ENCODE measurements around the gene HNRNPF. TPM values are rescaled to one million over a fixed set of nuclear protein-coding genes. Genes with fewer than 3 reads are reported as not detected.
A peak's percentile ranks its signal among the peaks of the same experiment; 100 is the strongest.
"Not testable (repeated sequence)": the region's sequence is repeated elsewhere in the genome, so short reads cannot be mapped to it uniquely, and the experiment has no call there.

The HNRNPF gene, protein sequence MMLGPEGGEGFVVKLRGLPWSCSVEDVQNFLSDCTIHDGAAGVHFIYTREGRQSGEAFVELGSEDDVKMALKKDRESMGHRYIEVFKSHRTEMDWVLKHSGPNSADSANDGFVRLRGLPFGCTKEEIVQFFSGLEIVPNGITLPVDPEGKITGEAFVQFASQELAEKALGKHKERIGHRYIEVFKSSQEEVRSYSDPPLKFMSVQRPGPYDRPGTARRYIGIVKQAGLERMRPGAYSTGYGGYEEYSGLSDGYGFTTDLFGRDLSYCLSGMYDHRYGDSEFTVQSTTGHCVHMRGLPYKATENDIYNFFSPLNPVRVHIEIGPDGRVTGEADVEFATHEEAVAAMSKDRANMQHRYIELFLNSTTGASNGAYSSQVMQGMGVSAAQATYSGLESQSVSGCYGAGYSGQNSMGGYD
- 100 to 1,000 TPM; 412 to 475 TPM for total RNA-seq

DNA sequence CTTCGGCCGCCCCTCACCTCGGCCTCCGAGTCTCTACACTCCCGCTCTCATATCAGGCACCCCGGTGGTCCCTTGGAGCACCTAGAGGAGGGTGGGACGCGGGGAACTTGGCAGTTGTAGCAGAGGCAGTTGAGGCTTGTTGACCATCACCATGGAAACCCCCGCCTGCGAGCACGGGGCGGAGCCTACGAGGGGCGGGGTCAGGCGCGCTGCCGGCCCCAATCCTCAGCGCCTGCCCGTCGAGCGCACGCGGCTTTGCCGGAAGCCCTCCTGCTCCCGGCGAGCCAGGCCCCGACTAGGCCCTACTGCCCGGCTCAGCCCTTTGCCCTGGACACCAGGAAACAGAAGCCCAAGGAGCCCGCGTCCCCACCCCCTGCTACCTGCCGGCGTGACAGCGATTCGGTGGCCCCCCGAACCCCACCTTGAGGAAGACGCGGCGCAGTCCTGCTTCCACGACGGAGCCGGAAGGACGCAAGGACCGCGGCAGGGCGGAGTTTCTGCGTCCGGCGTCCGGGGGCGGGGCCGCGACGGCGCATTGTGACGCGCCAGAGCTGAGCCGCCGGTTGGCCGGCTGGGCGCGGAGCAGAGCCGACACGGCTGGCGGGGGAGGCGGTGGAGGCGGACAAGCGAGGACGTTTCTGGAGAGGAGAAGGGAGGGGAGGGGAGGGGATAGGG is at the start of gene HNRNPF:
TSS of gene HNRNPF (minus strand) at position 477 of the 675 bp plus-strand sequence. CDS start 21,302 bp downstream, outside the sequence.
- Mint-ChIP-seq H3K4me1 (ENCODE audit: low read depth) (peaks cover 34% of the 10 kb centered on the region), H3K9me3 (no peaks in the 10 kb centered on the region), H3K4me3 (peak within 1 kb of the TSS; percentile 94 to 100), H3K36me3 (ENCODE audit: insufficient read depth in 2 of 2) (peaks cover 11 to 27% of the 10 kb centered on the region in 2 donors), H3K27me3 (ENCODE audit: low read depth) (no peaks in the 10 kb centered on the region), H3K27ac (peak within 1 kb of the TSS; percentile 94)
- peak; percentile 79 for ATAC-seq (replicated peaks in 1 of 2)
- DNase-seq, result peak; percentile 96 to 98

DNA sequence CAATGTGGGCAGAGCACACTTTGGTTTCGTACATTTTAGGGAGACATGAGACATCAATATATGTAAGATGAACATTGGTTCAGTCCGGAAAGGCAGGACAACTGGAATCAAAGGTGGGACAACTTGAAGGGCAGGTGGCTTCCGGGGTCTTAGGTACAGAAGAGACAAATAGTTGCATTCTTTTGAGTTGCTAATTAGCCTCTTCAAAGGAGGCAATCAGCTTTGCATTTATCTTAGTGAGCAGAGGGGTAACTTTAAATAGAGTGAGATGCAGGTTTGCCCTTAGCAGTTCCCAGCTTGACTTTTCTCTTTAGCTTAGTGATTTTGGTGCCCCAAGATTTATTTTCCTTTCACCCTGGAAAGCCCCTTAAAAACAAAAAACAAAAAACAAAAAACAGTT is 49.2 kb upstream of the HNRNPF start:
- Mint-ChIP-seq H3K4me1 (ENCODE audit: low read depth) (peaks cover 44% of the 10 kb centered on the region), H3K4me3 (no peak overlapping the region), H3K9me3 (no peaks in the 10 kb centered on the region), H3K27me3 (ENCODE audit: low read depth) (no peaks in the 10 kb centered on the region), H3K36me3 (ENCODE audit: insufficient read depth in 2 of 2) (peaks cover 3 to 5% of the 10 kb centered on the region in 2 donors), H3K27ac (peak overlapping the region; percentile 59)
- DNase-seq, result no peak
- ATAC-seq (replicated peaks in 1 of 2), result no peak

DNA sequence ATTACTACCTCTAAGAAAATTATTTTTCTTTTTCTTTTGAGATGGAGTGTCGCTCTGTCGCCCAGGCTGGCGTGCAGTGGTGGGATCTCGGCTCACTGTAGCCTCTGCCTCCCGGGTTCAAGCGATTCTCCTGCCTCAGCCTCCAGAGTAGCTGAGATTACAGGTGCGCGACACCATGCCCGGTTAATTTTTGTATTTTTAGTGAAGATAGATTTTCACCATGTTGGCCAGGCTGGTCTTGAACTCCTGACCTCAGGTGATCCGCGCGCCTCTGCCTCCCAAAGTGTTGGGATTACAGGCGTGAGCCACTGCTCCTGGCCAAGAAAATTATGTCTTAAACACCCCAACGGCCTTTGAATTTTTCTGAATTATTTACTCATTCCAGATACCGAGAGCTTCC is 47.6 kb upstream of the HNRNPF start:
- not testable (repeated sequence) for H3K27me3 Mint-ChIP-seq (ENCODE audit: low read depth); H3K9me3 Mint-ChIP-seq; DNase-seq; ATAC-seq (replicated peaks in 1 of 2); H3K36me3 Mint-ChIP-seq (ENCODE audit: insufficient read depth in 2 of 2)
- peak overlapping the region; percentile 89 to 94 for H3K4me3 Mint-ChIP-seq
- H3K4me1 Mint-ChIP-seq (ENCODE audit: low read depth), result peaks cover 55% of the 10 kb centered on the region
- peak overlapping the region; percentile 96 for H3K27ac Mint-ChIP-seq

DNA sequence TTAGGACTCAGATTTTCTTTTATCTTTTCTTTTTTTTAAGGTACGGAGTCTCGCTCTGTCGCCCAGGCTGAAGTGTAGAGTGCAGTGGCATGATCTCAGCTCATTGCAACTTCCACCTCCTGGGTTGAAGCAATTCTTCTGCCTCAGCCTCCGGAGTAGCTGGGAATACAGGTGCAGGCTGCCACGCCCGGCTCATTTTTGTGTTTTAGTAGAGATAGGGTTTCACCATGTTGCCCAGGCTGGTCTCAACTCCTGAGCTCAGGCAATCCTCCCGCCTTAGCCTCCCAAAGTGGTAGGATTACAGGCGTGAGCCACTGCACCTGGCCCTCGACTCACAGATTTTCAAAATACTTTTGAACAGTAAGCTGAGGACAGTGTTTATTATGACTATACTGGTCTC is 45.0 kb upstream of the HNRNPF start:
- H3K9me3 Mint-ChIP-seq; DNase-seq; H3K36me3 Mint-ChIP-seq (ENCODE audit: insufficient read depth in 2 of 2); ATAC-seq (replicated peaks in 1 of 2); H3K27me3 Mint-ChIP-seq (ENCODE audit: low read depth): not testable (repeated sequence)
- peak overlapping the region; percentile 97 for H3K27ac Mint-ChIP-seq
- H3K4me3 Mint-ChIP-seq, result peak overlapping the region; percentile 89 to 94
- H3K4me1 Mint-ChIP-seq (ENCODE audit: low read depth), result peaks cover 56% of the 10 kb centered on the region

DNA sequence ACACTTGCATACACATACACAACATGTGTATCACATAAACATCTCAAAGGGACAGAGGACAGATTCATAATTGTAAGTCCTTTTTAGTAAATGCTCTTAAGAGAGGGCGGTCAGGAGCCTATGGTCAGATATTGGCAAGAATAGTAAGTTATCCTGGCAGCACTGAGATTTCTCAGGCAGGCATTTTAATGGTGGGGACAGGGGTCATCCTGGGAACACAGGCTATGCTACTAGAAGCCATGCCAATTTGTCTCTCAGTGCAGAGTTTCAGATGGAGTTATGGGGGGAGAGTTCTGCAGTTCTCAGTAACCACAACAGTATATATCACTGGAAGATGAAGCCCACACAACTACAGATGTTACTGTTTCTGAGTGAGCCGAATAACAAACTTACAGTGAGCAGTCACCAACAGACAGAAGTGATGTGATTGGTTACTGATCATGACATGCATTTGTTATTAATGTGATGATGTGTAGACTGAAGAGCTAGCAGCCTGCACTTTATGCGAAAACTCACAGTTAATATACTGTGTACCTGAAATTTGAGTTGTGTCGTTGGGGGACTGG is 44.4 kb upstream of the HNRNPF start:
- Mint-ChIP-seq H3K4me1 (ENCODE audit: low read depth) (peaks cover 55% of the 10 kb centered on the region), H3K4me3 (peak overlapping the region; percentile 76 to 89), H3K9me3 (no peaks in the 10 kb centered on the region), H3K27ac (peak overlapping the region; percentile 98), H3K36me3 (ENCODE audit: insufficient read depth in 2 of 2) (peaks cover 3 to 5% of the 10 kb centered on the region in 2 donors), H3K27me3 (ENCODE audit: low read depth) (no peaks in the 10 kb centered on the region)
- ATAC-seq (replicated peaks in 1 of 2) (peak; percentile 51 to 52), DNase-seq (peak; percentile 13 to 27)

DNA sequence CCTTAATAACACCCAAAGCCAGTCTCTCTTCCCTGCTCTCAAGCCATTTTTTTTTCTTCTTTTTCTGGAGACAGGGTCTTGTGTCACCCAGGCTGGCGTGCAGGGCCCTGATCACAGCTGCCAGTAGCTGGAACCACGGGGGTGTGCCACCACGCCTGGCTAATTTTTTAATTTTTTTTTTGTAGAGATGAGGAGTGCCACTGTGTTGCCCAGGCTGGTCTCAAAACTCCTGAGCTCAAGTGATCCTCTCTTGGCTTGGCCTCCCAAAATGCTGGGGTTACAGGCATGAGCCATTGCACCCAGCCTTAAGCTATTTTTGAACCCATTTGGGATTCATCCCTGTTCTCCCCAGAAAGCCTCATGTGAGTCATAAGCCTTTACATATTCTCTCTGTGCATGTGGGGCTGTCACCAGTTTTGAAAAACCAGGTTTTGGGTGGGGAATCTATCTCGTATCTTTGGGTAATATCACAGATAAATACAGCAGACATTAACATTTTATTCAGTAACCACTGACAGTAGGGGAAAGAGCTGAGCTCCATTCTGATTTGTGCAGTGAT is 43.4 kb upstream of the HNRNPF start:
- peaks cover 3 to 5% of the 10 kb centered on the region in 2 donors for H3K36me3 Mint-ChIP-seq (ENCODE audit: insufficient read depth in 2 of 2)
- ATAC-seq (replicated peaks in 1 of 2) (no peak), DNase-seq (no peak)
- peaks cover 50% of the 10 kb centered on the region for H3K4me1 Mint-ChIP-seq (ENCODE audit: low read depth)
- H3K4me3 Mint-ChIP-seq, result peak overlapping the region; percentile 76 to 89
- no peaks in the 10 kb centered on the region for H3K9me3 Mint-ChIP-seq
- peak overlapping the region; percentile 98 for H3K27ac Mint-ChIP-seq
- no peaks in the 10 kb centered on the region for H3K27me3 Mint-ChIP-seq (ENCODE audit: low read depth)

DNA sequence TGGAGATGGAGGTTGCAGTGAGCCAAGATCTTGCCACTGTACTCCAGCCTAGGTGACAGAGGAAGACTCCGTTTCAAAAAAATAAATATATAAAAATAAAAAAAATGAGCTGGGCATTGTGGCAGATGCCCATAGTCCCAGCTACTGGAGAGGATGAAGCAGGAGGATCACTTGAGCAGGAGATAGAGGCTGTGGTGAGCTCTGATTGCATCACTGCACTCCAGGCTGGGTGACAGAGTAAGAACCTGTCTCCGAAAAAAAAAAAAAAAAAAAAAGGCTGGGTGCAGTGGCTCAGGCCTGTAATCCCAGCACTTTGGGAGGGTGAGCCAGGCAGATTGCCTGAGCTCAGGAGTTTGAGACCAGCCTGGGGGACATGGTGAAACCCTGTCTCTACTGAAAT is 39.8 kb upstream of the HNRNPF start:
- peaks cover 5 to 11% of the 10 kb centered on the region in 2 donors for H3K36me3 Mint-ChIP-seq (ENCODE audit: insufficient read depth in 2 of 2)
- peaks cover 23% of the 10 kb centered on the region for H3K4me1 Mint-ChIP-seq (ENCODE audit: low read depth)
- ATAC-seq (replicated peaks in 1 of 2), result no peak
- no peak overlapping the region for H3K4me3 Mint-ChIP-seq
- H3K27me3 Mint-ChIP-seq (ENCODE audit: low read depth), result no peaks in the 10 kb centered on the region
- peaks cover 0 to 2% of the 10 kb centered on the region in 2 donors for H3K9me3 Mint-ChIP-seq
- H3K27ac Mint-ChIP-seq, result no peak overlapping the region
- no peak for DNase-seq

DNA sequence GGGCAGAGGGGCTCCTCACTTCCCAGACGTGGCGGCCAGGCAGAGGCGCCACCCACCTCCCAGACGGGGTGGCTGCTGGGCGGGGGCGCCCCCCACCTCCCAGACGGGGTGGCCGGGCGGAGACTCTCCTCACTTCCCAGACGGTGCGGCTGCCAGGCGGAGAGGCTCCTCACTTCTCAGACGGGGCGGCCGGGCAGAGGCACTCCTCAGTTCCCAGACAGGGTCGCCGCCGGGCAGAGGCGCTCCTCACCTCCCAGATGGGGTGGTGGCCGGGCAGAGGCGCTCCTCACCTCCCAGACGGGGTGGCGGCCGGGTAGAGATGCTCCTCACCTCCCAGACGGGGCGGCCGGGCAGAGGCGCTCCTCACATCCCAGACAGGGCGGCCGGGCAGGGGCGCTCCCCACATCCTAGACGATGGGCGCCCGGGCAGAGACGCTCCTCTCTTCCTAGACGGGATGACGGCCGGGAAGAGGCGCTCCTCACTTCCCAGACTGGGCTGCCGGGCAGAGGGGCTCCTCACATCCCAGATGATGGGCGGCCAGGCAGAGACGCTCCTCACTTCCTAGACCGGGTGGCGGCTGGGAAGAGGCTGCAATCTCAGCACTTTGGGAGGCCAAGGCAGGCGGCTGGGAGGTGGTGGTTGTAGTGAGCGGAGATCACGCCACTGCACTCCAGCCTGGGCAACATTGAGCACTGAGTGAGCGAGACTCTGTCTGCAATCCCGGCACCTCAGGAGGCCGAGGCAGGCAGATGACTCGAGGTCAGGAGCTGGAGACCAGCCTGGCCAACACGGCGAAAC is 37.4 kb upstream of the HNRNPF start:
- not testable (repeated sequence) for H3K27ac Mint-ChIP-seq; H3K9me3 Mint-ChIP-seq; H3K27me3 Mint-ChIP-seq (ENCODE audit: low read depth); H3K4me1 Mint-ChIP-seq (ENCODE audit: low read depth); ATAC-seq (replicated peaks in 1 of 2); DNase-seq; H3K4me3 Mint-ChIP-seq
- peaks cover 3 to 11% of the 10 kb centered on the region in 2 donors for H3K36me3 Mint-ChIP-seq (ENCODE audit: insufficient read depth in 2 of 2)

DNA sequence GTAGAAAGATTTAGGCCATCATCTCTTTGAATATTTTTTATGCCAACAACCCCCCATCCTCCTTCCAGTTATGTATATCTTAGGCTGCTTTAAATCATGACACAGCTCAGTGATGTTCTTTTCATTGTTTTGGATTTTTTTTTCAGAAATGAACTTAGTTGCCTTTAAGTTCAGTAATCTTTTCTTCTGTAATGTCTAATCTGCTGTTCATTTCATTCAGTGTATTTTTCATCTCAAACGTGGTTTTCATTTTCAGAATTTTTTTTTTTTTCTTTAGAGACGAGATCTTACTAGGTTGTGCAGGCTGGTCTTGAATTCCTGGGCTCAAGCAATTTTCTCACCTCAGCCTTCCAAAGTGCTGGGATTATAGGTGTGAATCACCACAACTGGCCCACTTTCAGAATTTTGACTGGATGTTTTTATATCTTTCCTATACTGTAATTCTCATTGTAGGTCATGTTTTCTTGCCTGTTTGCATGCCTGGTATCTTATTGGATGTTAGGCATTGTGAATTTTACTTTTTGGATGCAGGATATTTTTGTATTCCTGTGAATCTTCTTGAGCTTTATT is 36.0 kb upstream of the HNRNPF start:
- peak overlapping the region; percentile 54 for H3K27ac Mint-ChIP-seq
- H3K4me3 Mint-ChIP-seq, result peak overlapping the region in 1 of 2 donors; percentile 53
- DNase-seq, result no peak
- H3K4me1 Mint-ChIP-seq (ENCODE audit: low read depth), result no peaks in the 10 kb centered on the region
- no peak for ATAC-seq (replicated peaks in 1 of 2)
- H3K9me3 Mint-ChIP-seq, result peaks cover 0 to 2% of the 10 kb centered on the region in 2 donors
- H3K27me3 Mint-ChIP-seq (ENCODE audit: low read depth), result no peaks in the 10 kb centered on the region
- H3K36me3 Mint-ChIP-seq (ENCODE audit: insufficient read depth in 2 of 2), result peaks cover 3 to 11% of the 10 kb centered on the region in 2 donors

DNA sequence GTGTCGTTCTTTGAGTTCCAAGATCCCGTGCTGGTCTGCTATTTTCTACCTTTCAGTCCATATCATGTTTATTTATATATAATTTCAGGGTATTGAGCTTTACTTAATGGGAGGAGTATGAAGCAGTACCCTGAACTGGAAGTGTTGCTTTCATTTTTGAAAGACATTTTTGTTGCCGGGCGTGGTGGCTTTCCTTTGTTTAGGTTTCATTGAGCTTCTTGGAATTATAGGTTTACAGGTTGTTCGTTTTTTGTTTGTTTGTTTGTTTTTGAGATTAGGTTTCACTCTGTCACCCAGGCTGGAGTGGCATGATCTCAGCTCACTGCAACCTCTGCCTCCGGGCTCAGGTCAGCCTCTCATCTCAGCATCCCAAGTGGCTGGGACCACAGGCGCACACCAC is 35.3 kb upstream of the HNRNPF start:
- peaks cover 3 to 11% of the 10 kb centered on the region in 2 donors for H3K36me3 Mint-ChIP-seq (ENCODE audit: insufficient read depth in 2 of 2)
- DNase-seq (no peak), ATAC-seq (replicated peaks in 1 of 2) (no peak)
- H3K4me1 Mint-ChIP-seq (ENCODE audit: low read depth), result peaks cover 5% of the 10 kb centered on the region
- peak overlapping the region in 1 of 2 donors; percentile 53 for H3K4me3 Mint-ChIP-seq
- peak overlapping the region; percentile 54 for H3K27ac Mint-ChIP-seq
- H3K9me3 Mint-ChIP-seq, result peaks cover 0 to 2% of the 10 kb centered on the region in 2 donors
- H3K27me3 Mint-ChIP-seq (ENCODE audit: low read depth), result no peaks in the 10 kb centered on the region

DNA sequence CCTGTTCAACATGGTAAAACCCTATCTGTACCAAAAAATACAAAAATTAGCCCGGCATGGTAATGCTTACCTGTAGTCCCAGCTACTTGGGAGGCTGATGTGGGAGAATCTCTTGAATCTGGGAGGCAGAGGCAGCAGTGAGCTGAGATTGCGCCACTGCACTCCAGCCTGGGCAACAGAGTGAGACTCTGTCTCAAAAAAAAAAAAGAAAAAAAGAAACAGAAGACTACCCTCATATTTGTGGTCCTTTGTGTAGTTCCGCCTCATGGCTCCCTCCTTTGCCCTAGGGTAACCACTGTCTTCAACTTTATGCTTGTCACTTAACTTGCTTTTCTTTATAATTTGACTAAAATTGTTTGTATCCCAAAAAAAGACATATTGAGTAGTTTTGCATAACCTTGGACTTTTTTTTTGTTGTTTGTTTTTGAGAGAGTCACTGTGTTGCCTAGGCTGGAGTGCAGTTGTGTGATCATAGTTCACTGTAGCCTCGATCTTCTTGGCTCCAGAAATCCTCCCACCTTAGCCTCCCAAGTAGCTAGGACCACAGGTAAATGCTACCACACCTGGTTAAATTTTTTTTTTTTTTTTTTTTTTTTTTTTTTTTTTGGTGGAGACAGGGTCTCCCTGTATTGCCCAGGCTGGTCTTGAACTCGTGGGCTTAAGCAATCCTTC is 31.6 kb upstream of the HNRNPF start:
- ATAC-seq (replicated peaks in 1 of 2) (no peak), DNase-seq (no peak)
- Mint-ChIP-seq H3K27ac (no peak overlapping the region), H3K36me3 (ENCODE audit: insufficient read depth in 2 of 2) (peaks cover 2 to 12% of the 10 kb centered on the region in 2 donors), H3K4me3 (no peak overlapping the region), H3K27me3 (ENCODE audit: low read depth) (no peaks in the 10 kb centered on the region), H3K4me1 (ENCODE audit: low read depth) (peaks cover 27% of the 10 kb centered on the region), H3K9me3 (no peaks in the 10 kb centered on the region)

Data from activated T-cell treated with anti-CD3 and anti-CD28 coated beads, Interleukin-2, amount 50 U/mL, for 72 hours (primary cell).